Ovary (tissue), 3 donors: ENCODE measurements around the gene ISX.

Experiments
- POLR2A ChIP-seq: fragments of 450-650 bp; IDR thresholded peaks from one replicate; pipeline ENCODE4 v1.6.1; 2017; ENCODE audit warnings: antibody characterized with exemption, mild to moderate bottlenecking, moderate library complexity
- TF ChIP-seq, protein P1 (sequence below), 3 donors: fragments of 450-650 bp in 2 of 3; fragments of 200-600 bp in 1 of 3; IDR thresholded peaks; one replicate each; pipeline versions ENCODE4 v1.5.1 to v1.8.0; 2016 to 2022; ENCODE audit warnings: antibody characterized with exemption in 3 of 3, mild to moderate bottlenecking in 1 of 3
- donor health status: DM: no; HTN: no; CAD: no.

DNA sequence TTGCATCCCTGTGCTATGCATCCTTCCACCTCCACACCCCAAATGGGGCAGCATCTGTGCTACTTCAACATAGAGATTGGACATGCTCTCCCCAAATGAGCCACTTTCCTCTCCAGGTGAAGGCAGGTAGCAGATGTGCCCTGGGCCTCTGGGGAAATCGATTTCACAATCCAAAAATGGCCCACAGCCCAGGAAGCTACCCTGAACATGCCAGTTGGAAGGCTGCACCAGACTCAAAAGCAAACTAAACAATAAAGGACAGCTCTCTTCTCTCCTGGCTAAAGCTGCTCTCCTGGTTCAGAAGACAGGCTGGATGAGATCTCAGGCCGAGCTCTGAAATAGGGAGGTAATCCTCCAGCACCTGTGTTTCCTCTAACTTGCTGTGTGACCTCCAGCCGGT is 19.7 kb downstream of the ISX start:
- TF ChIP-seq, protein P1, sequence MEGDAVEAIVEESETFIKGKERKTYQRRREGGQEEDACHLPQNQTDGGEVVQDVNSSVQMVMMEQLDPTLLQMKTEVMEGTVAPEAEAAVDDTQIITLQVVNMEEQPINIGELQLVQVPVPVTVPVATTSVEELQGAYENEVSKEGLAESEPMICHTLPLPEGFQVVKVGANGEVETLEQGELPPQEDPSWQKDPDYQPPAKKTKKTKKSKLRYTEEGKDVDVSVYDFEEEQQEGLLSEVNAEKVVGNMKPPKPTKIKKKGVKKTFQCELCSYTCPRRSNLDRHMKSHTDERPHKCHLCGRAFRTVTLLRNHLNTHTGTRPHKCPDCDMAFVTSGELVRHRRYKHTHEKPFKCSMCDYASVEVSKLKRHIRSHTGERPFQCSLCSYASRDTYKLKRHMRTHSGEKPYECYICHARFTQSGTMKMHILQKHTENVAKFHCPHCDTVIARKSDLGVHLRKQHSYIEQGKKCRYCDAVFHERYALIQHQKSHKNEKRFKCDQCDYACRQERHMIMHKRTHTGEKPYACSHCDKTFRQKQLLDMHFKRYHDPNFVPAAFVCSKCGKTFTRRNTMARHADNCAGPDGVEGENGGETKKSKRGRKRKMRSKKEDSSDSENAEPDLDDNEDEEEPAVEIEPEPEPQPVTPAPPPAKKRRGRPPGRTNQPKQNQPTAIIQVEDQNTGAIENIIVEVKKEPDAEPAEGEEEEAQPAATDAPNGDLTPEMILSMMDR (IDR thresholded peaks at IDR 0.05): no peak
- TF ChIP-seq POLR2A: no peak
